Prostate gland (tissue), 2 donors: Measurements from ENCODE around the gene ENO2. TPM values are rescaled to one million over a fixed set of nuclear protein-coding genes. Genes with fewer than 3 reads are reported as not detected.

Experiments used
- DNase-seq: peaks from one replicate; pipeline ENCODE4 v3.0.0-alpha.2; 2019; ENCODE audit warnings: low spot score
- H3K27ac ChIP-seq, 2 donors: fragments of 200-600 bp; sonication (generic); 2 replicates each; pipeline ENCODE4 v1.5.1; 2017 to 2019
- H3K27me3 ChIP-seq: fragments of 200-600 bp; sonication (generic); replicated peaks from 2 replicates; pipeline ENCODE4 v1.5.1; 2019; ENCODE audit not compliant: insufficient read depth
- H3K36me3 ChIP-seq, 2 donors: fragments of 200-600 bp; sonication (generic); 1 replicate in 1 of 2; 2 replicates in 1 of 2; pipeline versions ENCODE4 v1.5.1 to v1.8.1; 2017 to 2019
- H3K4me1 ChIP-seq: fragments of 200-600 bp; sonication (generic); replicated peaks from 2 replicates; pipeline ENCODE4 v1.5.1; 2019
- H3K4me3 ChIP-seq, 2 donors: fragments of 200-600 bp; sonication (generic); 2 replicates each; pipeline ENCODE4 v1.5.1; 2017 to 2019
- H3K9me3 ChIP-seq: fragments of 200-600 bp; sonication (generic); 2 replicates; pipeline ENCODE4 v1.5.1; 2017
- POLR2A ChIP-seq: fragments of 450-650 bp; IDR thresholded peaks from one replicate; pipeline ENCODE4 v1.6.1; 2016; ENCODE audit warnings: antibody characterized with exemption, mild to moderate bottlenecking
- POLR2AphosphoS5 ChIP-seq: sonication (generic); formaldehyde crosslinking; IDR thresholded peaks from one replicate; pipeline ENCODE4 v1.6.1; 2017; ENCODE audit warnings: antibody characterized with exemption
- WGBS: methylation state at CpG from one replicate; pipeline ENCODE4 v1.1.5; 2018; 5-methylcytosine and 5-hydroxymethylcytosine counted together
- intact Hi-C: fragments of 100-400 bp; cut with DNase I; formaldehyde crosslinking; loops from one replicate; pipeline ENCODE4 v1.14.2; 2022
- total RNA-seq, 2 donors: library from RNA; depleted of rRNA; stranded (reverse); fragments of >200 nt; gene quantifications; one replicate each; pipeline ENCODE4 v1.1.0, GENCODE V29; 2016
- TF ChIP-seq, protein P1 (sequence below), 4 experiments: fragments of 200-600 bp in 2 of 4; fragments of 450-650 bp in 2 of 4; sonication (generic) in 2 of 4; IDR thresholded peaks; 1 replicate in 3 of 4; 2 replicates in 1 of 4; pipeline ENCODE4 v1.5.1; 2016 to 2019; ENCODE audit warnings: antibody characterized with exemption in 4 of 4, mild to moderate bottlenecking in 2 of 4, moderate library complexity in 2 of 4

Gene ENO2
- total RNA-seq, 2 donors from 2014 or later, result 6.9 to 13.0 TPM

DNA sequence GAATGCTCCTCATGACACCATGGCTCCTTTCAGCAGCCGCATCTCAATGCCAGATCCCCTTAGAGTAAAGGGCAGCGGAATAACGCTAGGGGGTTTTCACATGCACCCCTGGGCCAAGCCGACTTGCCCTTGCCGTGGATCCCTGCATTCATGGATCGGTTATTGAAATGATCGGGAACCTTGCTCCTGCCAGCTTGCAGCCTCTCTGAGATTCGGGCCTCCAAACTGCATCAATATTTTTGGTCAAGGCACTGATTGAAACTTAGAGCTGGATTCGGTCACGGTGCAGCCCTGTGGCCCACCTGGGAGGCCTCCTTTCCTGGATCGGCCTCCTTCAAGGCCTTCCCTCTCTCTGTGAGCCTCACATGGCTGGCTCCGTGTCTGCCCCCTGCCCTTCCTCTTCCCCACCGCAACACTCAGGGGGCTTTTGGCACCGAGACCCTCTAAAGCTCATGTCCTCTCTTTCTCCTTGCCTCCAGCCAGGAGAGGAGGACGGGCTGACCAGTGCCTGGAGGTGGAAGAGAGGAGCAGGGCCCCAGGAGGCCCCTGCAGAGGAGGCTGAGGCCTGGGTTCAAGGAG is 38.6 kb downstream of the ENO2 start:
- H3K27ac ChIP-seq, result no peak overlapping the region
- H3K4me3 ChIP-seq, result no peak overlapping the region
- H3K36me3 ChIP-seq, result no peaks in the 10 kb centered on the region
- WGBS, result 82% methylated on average over 15 of the region's 15 CpGs
- H3K27me3 ChIP-seq, result no peaks in the 10 kb centered on the region
- H3K4me1 ChIP-seq, result no peaks in the 10 kb centered on the region
- no peak for DNase-seq
- intact Hi-C loops, result no loop called here
- H3K9me3 ChIP-seq, result no peaks in the 10 kb centered on the region
- TF ChIP-seq POLR2A, result no peak
- TF ChIP-seq POLR2AphosphoS5, result no peak
- TF ChIP-seq, protein P1, sequence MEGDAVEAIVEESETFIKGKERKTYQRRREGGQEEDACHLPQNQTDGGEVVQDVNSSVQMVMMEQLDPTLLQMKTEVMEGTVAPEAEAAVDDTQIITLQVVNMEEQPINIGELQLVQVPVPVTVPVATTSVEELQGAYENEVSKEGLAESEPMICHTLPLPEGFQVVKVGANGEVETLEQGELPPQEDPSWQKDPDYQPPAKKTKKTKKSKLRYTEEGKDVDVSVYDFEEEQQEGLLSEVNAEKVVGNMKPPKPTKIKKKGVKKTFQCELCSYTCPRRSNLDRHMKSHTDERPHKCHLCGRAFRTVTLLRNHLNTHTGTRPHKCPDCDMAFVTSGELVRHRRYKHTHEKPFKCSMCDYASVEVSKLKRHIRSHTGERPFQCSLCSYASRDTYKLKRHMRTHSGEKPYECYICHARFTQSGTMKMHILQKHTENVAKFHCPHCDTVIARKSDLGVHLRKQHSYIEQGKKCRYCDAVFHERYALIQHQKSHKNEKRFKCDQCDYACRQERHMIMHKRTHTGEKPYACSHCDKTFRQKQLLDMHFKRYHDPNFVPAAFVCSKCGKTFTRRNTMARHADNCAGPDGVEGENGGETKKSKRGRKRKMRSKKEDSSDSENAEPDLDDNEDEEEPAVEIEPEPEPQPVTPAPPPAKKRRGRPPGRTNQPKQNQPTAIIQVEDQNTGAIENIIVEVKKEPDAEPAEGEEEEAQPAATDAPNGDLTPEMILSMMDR (IDR thresholded peaks at IDR 0.05), result no peak

DNA sequence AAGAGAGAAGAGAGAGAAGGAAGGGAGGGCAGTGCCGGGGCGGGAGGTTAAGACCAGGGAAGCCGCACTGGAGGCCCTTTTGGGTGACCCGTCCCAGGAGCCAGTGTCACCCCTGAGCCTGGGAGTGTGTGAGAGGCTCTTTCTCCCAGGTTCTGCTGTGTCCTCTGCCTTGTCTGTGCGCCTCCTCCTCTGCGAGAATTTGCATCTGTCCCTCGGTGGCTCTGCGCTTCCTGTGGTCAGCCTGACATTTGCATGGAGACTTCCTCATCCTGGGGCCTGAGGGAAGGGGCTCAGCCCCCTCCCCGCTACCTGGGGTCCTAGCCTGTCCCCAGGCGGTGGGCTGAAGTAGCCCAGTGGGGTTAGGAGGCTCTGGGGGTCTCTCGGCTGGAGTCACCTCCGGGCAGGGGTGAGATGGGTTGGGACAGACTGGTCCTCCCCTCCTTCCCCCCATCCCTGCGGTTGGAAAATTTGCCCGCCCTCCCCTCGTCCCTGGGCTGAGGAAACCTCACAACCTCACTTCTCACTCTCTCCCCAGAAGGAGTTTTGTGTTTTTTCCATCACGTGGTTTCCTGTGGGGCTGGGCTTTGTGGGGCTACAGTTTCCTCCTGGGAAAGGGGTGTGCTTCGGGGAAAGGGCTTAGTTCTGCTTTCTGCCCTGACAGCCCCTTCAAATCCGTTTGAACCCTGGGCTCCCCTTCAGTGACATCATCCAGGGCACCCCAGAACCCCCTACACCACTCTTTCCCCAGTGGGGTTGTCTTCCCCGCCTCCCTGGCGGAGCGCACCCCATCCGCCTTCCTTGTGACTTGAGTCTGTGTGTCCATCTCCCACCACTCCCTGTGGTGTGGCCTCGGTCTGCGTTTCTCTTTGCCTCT is 39.3 kb downstream of the ENO2 start:
- Histone ChIP-seq H3K36me3 (no peaks in the 10 kb centered on the region), H3K4me1 (no peaks in the 10 kb centered on the region), H3K9me3 (no peaks in the 10 kb centered on the region), H3K27ac (no peak overlapping the region), H3K27me3 (no peaks in the 10 kb centered on the region), H3K4me3 (no peak overlapping the region)
- intact Hi-C loops, result no loop called here
- TF ChIP-seq POLR2A (no peak), POLR2AphosphoS5 (no peak)
- TF ChIP-seq, protein P1 (IDR thresholded peaks at IDR 0.05), result no peak
- WGBS, result 68% methylated on average over 24 of the region's 24 CpGs
- no peak for DNase-seq

DNA sequence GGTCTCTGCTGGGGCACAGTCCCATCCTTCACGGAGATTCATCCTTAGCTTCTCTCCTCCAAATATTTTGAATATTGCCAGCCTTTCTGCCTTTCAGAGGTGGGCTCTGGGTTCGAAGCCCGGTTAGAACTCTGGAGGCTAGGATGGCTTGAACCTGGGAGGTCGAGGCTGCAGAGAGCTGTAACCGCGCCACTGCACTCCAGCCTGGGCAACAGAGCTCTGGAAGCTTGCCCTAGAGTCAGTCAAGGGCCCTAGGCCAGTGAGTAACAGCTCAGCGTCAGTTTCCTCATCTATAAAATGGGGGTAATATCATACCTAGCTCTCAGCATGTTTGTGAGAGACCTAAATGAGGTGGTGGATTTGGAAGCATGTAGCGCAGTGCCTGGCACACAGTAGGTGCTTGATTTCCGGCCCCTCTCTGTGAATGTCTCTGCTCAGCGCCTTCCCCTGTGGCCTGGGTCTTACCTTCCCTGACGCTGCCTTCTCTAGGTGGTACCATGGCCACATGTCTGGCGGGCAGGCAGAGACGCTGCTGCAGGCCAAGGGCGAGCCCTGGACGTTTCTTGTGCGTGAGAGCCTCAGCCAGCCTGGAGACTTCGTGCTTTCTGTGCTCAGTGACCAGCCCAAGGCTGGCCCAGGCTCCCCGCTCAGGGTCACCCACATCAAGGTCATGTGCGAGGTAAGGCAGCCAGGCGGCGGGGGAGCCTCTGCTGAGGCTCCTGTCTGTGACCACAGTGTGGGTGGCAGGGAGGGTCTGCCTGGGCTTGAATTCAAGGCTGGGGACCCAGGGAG is 40.1 kb downstream of the ENO2 start:
- Histone ChIP-seq H3K27me3 (no peaks in the 10 kb centered on the region), H3K36me3 (no peaks in the 10 kb centered on the region), H3K27ac (no peak overlapping the region), H3K4me3 (no peak overlapping the region), H3K4me1 (no peaks in the 10 kb centered on the region), H3K9me3 (no peaks in the 10 kb centered on the region)
- WGBS, result 87% methylated on average over 21 of the region's 21 CpGs
- intact Hi-C loops, result no loop called here
- TF ChIP-seq POLR2AphosphoS5 (no peak), POLR2A (no peak)
- TF ChIP-seq, protein P1 (IDR thresholded peaks at IDR 0.05), result no peak
- DNase-seq, result no peak

GRCh38 chr12:6955108-6956020 is 41.0 kb downstream of the ENO2 start:
- H3K4me1 ChIP-seq, result no peaks in the 10 kb centered on the region
- H3K27me3 ChIP-seq, result no peaks in the 10 kb centered on the region
- H3K4me3 ChIP-seq, result no peak overlapping the region
- WGBS, result 88% methylated on average over 22 of the region's 22 CpGs
- no peaks in the 10 kb centered on the region for H3K9me3 ChIP-seq
- H3K27ac ChIP-seq, result no peak overlapping the region
- TF ChIP-seq, protein P1 (IDR thresholded peaks at IDR 0.05), result no peak
- TF ChIP-seq POLR2AphosphoS5 (no peak), POLR2A (no peak)
- intact Hi-C loops, result no loop called here
- DNase-seq, result no peak
- H3K36me3 ChIP-seq, result no peaks in the 10 kb centered on the region
